Gastrocnemius medialis (tissue), 4 donors: Measurements from ENCODE around the gene ERC1.

ENCODE experiments used
- CTCF ChIP-seq, 5 experiments: fragments of 450-650 bp in 3 of 5; fragments of 200-600 bp in 2 of 5; sonication (generic) in 2 of 5; IDR thresholded peaks in 4 of 5; conservative IDR thresholded peaks in 1 of 5; 1 replicate in 4 of 5; 2 replicates in 1 of 5; pipeline ENCODE4 v1.5.1; 2016 to 2019; ENCODE audit warnings: antibody characterized with exemption in 5 of 5, mild to moderate bottlenecking in 3 of 5, moderate library complexity in 3 of 5
- POLR2A ChIP-seq, 2 donors: fragments of 450-650 bp; IDR thresholded peaks; one replicate each; pipeline ENCODE4 v1.6.1; 2017; ENCODE audit warnings: antibody characterized with exemption in 2 of 2, mild to moderate bottlenecking in 2 of 2, moderate library complexity in 2 of 2

GRCh38 chr12:1034243-1034642 lies 43.2 kb downstream of the ERC1 start:
- no peak for TF ChIP-seq CTCF (IDR thresholded peaks at IDR 0.05 in 4 of 5, conservative IDR thresholded peaks at IDR 0.05 in 1 of 5)
- TF ChIP-seq POLR2A (IDR thresholded peaks at IDR 0.05) = no peak
